Mammary epithelial cell (primary cell): Measurements from ENCODE around the gene ARSG.

Experiments used
- EZH2 ChIP-seq: IDR thresholded peaks from 2 replicates; pipeline ENCODE4 v1.6.1; 2012; ENCODE audit warnings: low read length, inconsistent platforms, borderline replicate concordance
- TF ChIP-seq, protein P1 (sequence below), 2 donors: IDR thresholded peaks in 1 of 2; conservative IDR thresholded peaks in 1 of 2; 2 replicates each; pipeline ENCODE4 v1.5.1; 2011 to 2012; ENCODE audit warnings: inconsistent platforms in 2 of 2, low read length in 2 of 2, mild to moderate bottlenecking in 2 of 2, control low read depth in 1 of 2, low read depth in 1 of 2; ENCODE audit not compliant: insufficient read depth in 1 of 2; ENCODE audit errors: extremely low read depth in 1 of 2

GRCh38 chr17:68294196-68294555, 2.9 kb downstream of the ARSG start:
- TF ChIP-seq, protein P1, sequence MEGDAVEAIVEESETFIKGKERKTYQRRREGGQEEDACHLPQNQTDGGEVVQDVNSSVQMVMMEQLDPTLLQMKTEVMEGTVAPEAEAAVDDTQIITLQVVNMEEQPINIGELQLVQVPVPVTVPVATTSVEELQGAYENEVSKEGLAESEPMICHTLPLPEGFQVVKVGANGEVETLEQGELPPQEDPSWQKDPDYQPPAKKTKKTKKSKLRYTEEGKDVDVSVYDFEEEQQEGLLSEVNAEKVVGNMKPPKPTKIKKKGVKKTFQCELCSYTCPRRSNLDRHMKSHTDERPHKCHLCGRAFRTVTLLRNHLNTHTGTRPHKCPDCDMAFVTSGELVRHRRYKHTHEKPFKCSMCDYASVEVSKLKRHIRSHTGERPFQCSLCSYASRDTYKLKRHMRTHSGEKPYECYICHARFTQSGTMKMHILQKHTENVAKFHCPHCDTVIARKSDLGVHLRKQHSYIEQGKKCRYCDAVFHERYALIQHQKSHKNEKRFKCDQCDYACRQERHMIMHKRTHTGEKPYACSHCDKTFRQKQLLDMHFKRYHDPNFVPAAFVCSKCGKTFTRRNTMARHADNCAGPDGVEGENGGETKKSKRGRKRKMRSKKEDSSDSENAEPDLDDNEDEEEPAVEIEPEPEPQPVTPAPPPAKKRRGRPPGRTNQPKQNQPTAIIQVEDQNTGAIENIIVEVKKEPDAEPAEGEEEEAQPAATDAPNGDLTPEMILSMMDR (conservative IDR thresholded peaks at IDR 0.05 in 1 of 2, IDR thresholded peaks at IDR 0.05 in 1 of 2; ENCODE audit: extremely low read depth in 1 of 2, insufficient read depth in 1 of 2, low read depth in 1 of 2, low read length in 2 of 2), result no peak
- TF ChIP-seq EZH2, result no peak
